ENCODE results near the gene STBD1.

Gene STBD1

DNA sequence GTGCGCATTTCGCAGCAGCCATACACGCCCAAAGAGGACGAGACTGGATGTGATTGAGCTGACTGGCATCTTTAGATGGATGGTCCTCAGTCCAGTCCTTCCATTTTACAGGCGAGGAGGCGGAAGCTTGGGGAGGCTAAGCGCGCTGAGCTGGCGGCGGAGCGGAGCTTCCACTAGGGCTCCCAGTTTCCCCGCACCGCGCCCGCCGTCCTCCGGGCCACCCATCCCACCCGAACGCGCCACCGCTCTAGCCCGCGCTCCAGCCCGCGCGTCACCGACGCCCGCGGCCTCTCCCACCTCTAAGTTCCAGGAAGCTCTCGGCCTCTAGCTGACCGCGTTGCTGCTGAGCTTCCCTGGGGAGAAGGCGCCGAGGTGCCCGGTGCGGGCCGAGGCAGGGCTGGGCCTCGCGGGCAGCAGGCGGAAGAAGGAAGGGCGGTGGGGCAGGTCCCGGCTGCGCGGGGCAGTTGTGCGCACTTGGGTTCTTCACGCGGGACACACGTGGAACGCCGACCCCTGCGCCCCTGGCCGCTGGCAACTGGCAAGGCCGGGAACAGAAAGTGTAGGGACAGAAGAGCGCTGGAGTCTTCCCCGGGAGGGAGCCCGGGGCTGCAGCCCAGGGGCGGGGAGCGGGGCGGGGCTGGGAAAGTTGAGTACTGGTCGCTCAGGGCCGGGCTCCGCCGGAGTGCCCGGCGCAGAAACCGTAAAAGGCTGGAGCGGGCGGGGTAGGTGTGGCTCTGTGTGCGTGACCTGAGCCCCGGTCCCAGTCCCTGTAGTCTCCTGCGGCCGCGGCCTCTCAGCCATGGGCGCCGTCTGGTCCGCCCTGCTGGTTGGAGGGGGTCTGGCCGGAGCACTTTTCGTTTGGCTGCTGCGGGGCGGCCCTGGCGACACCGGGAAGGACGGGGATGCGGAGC, at the start of gene STBD1:
STBD1 (plus strand) TSS at position 763 of the 911 bp plus-strand sequence; CDS start at position 800, 37 bp downstream.
- Histone ChIP-seq H3K9me3 (ENCODE audit: control insufficient read depth in 5 of 5, low read length in 5 of 5) (no peaks in the 10 kb centered on the region), H3K27ac (ENCODE audit: low read depth, low read length) (peak within 1 kb of the TSS; percentile 90), H3K9ac (ENCODE audit: low read length in 5 of 5) (peak within 1 kb of the TSS; percentile 83 to 91 (median 87)), H3K4me3 (ENCODE audit: low read depth in 1 of 5, low read length in 5 of 5) (peak within 1 kb of the TSS; percentile 79 to 93 (median 90)), H3K4me1 (ENCODE audit: control insufficient read depth in 5 of 5, insufficient read depth in 5 of 5, low read length in 5 of 5) (peaks cover 2 to 75% (median 55%) of the 10 kb centered on the region in 5 donors), H3K27me3 (ENCODE audit: control insufficient read depth in 5 of 5, insufficient read depth in 4 of 5, low read length in 5 of 5) (no peaks in the 10 kb centered on the region), H3K36me3 (ENCODE audit: control insufficient read depth in 5 of 5, insufficient read depth in 5 of 5, low read length in 5 of 5) (peaks cover 4 to 16% (median 10%) of the 10 kb centered on the region in 5 donors)

DNA sequence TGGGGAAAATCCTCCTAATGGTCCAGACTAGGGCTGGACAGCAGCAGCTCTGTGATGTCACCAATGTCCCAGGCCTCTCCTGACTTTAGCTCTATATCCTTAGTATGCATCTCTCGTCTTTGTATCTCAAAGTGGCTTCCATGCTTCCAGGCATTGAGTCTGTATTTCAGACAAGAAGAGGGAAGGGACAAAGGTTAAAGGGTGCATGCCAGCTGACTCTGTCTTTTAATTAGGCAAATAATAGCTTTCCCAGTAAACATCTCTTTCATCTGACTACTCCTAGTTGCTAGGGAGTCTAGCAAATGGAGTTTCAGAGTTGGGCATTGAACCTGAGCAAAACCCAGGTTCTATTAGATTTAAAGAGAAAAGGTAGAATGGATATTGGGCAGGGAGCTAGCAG, 49.6 kb upstream of the STBD1 start:
- H3K27ac ChIP-seq (ENCODE audit: low read depth, low read length) = no peak overlapping the region
- H3K4me3 ChIP-seq (ENCODE audit: low read depth in 1 of 5, low read length in 5 of 5) = no peak overlapping the region
- no peak overlapping the region for H3K9ac ChIP-seq (ENCODE audit: low read length in 5 of 5)
- peaks cover 0 to 7% (median 0%) of the 10 kb centered on the region in 5 donors for H3K27me3 ChIP-seq (ENCODE audit: control insufficient read depth in 5 of 5, insufficient read depth in 4 of 5, low read length in 5 of 5)
- no peaks in the 10 kb centered on the region for H3K9me3 ChIP-seq (ENCODE audit: control insufficient read depth in 5 of 5, low read length in 5 of 5)
- peaks cover under 1 to 19% (median 4%) of the 10 kb centered on the region in 5 donors for H3K4me1 ChIP-seq (ENCODE audit: control insufficient read depth in 5 of 5, insufficient read depth in 5 of 5, low read length in 5 of 5)
- H3K36me3 ChIP-seq (ENCODE audit: control insufficient read depth in 5 of 5, insufficient read depth in 5 of 5, low read length in 5 of 5) = no peaks in the 10 kb centered on the region

DNA sequence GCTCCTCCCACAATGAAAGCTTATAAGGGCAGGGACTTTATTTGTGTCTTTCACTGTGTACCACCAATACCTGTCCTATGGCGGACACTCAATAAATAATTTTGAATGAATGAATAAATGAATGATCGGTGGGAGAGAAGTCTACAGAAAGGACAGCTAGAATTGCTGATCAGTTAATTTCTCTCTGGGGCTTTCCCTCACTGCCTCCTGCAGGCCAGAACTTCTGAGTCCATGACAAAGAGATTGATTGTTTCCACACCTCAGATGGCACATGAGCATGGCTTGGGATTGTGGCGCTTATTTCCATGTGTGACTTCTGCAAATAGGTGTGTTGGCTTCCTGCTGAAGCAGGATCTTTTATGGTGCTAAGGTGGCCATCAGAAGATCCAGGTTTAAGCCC, 48.7 kb upstream of the STBD1 start:
- no peaks in the 10 kb centered on the region for H3K36me3 ChIP-seq (ENCODE audit: control insufficient read depth in 5 of 5, insufficient read depth in 5 of 5, low read length in 5 of 5)
- H3K27ac ChIP-seq (ENCODE audit: low read depth, low read length) = no peak overlapping the region
- no peaks in the 10 kb centered on the region for H3K9me3 ChIP-seq (ENCODE audit: control insufficient read depth in 5 of 5, low read length in 5 of 5)
- peaks cover 0 to 11% (median 0%) of the 10 kb centered on the region in 5 donors for H3K4me1 ChIP-seq (ENCODE audit: control insufficient read depth in 5 of 5, insufficient read depth in 5 of 5, low read length in 5 of 5)
- H3K9ac ChIP-seq (ENCODE audit: low read length in 5 of 5) = no peak overlapping the region
- H3K27me3 ChIP-seq (ENCODE audit: control insufficient read depth in 5 of 5, insufficient read depth in 4 of 5, low read length in 5 of 5) = no peaks in the 10 kb centered on the region
- no peak overlapping the region for H3K4me3 ChIP-seq (ENCODE audit: low read depth in 1 of 5, low read length in 5 of 5)

DNA sequence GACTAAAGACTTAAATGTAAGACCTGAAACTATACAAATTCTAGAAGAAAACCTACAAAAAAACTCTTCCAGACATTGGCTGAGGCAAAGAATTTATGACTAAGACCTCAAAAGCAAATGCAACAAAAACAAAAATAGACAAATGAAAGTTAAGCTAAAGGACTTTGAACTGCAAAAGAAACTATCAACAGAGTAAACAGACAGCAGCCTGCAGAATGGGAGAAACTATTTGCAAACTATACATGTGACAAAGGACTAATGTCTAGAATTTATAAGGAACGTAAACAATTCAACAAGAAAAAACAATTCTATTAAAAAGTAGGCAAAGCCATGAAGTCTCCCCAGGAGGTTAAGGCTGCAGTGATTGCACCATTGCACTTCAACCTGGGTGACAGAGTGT, 46.0 kb upstream of the STBD1 start:
- Histone ChIP-seq H3K27ac (ENCODE audit: low read depth, low read length) (no peak overlapping the region), H3K36me3 (ENCODE audit: control insufficient read depth in 5 of 5, insufficient read depth in 5 of 5, low read length in 5 of 5) (peaks cover 0 to 14% (median 9%) of the 10 kb centered on the region in 5 donors), H3K9me3 (ENCODE audit: control insufficient read depth in 5 of 5, low read length in 5 of 5) (no peaks in the 10 kb centered on the region), H3K27me3 (ENCODE audit: control insufficient read depth in 5 of 5, insufficient read depth in 4 of 5, low read length in 5 of 5) (no peaks in the 10 kb centered on the region), H3K4me1 (ENCODE audit: control insufficient read depth in 5 of 5, insufficient read depth in 5 of 5, low read length in 5 of 5) (no peaks in the 10 kb centered on the region), H3K4me3 (ENCODE audit: low read depth in 1 of 5, low read length in 5 of 5) (no peak overlapping the region), H3K9ac (ENCODE audit: low read length in 5 of 5) (no peak overlapping the region)

DNA sequence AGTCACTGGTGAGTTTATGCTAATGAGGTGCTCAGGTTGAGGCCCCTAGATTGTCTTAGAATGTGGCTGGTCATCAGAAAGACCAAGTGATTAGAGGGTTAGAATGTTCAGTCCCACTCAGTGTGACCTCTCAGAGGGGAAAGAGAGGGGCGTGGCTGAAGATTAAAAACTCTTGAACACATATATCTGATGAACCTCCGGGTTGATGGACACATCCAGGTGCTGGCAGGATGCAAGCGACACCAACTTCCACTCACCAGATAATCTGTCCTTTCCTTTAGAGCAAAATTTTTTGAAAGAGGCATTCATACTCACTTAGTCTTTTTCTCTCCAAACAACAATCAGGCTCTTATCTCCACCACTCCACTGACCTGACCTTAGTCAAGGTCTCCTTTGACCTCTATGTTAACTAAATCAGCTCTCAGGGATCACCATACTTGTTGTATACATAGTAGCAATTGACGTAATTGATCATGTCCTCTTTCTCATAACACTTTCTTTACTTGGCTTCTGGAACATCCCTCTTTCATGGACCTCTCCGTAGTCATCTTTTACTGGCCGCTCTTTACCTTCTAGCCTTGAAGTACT, 40.8 kb upstream of the STBD1 start:
- no peaks in the 10 kb centered on the region for H3K27me3 ChIP-seq (ENCODE audit: control insufficient read depth in 5 of 5, insufficient read depth in 4 of 5, low read length in 5 of 5)
- no peak overlapping the region for H3K9ac ChIP-seq (ENCODE audit: low read length in 5 of 5)
- peaks cover 0 to 8% (median 0%) of the 10 kb centered on the region in 5 donors for H3K4me1 ChIP-seq (ENCODE audit: control insufficient read depth in 5 of 5, insufficient read depth in 5 of 5, low read length in 5 of 5)
- H3K4me3 ChIP-seq (ENCODE audit: low read depth in 1 of 5, low read length in 5 of 5) = no peak overlapping the region
- H3K27ac ChIP-seq (ENCODE audit: low read depth, low read length) = peak overlapping the region; percentile 3
- H3K36me3 ChIP-seq (ENCODE audit: control insufficient read depth in 5 of 5, insufficient read depth in 5 of 5, low read length in 5 of 5) = peaks cover 0 to 22% (median 10%) of the 10 kb centered on the region in 5 donors
- H3K9me3 ChIP-seq (ENCODE audit: control insufficient read depth in 5 of 5, low read length in 5 of 5) = no peaks in the 10 kb centered on the region

DNA sequence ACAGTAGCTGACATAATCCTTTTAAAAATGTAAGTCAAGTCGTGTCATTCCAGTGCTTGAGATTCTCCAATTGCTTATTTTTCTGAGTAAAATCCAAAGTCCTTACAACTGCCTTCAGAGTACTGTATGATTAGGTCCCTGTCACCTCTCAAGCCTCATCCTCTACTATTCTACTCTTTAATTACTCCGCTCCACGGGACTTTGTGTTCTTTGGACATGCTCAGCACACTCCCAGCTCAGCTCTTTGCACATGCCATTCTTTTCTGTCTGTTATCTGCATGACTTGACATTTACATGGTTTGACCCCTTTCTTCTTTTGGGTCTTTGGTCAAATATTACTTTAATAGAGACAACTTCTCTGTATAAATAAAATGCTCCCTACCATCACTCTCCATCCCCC, 39.9 kb upstream of the STBD1 start:
- Histone ChIP-seq H3K9ac (ENCODE audit: low read length in 5 of 5) (no peak overlapping the region), H3K36me3 (ENCODE audit: control insufficient read depth in 5 of 5, insufficient read depth in 5 of 5, low read length in 5 of 5) (peaks cover 0 to 22% (median 10%) of the 10 kb centered on the region in 5 donors), H3K4me1 (ENCODE audit: control insufficient read depth in 5 of 5, insufficient read depth in 5 of 5, low read length in 5 of 5) (peaks cover 0 to 8% (median 0%) of the 10 kb centered on the region in 5 donors), H3K4me3 (ENCODE audit: low read depth in 1 of 5, low read length in 5 of 5) (no peak overlapping the region), H3K27ac (ENCODE audit: low read depth, low read length) (peak overlapping the region; percentile 32), H3K9me3 (ENCODE audit: control insufficient read depth in 5 of 5, low read length in 5 of 5) (no peaks in the 10 kb centered on the region), H3K27me3 (ENCODE audit: control insufficient read depth in 5 of 5, insufficient read depth in 4 of 5, low read length in 5 of 5) (no peaks in the 10 kb centered on the region)

DNA sequence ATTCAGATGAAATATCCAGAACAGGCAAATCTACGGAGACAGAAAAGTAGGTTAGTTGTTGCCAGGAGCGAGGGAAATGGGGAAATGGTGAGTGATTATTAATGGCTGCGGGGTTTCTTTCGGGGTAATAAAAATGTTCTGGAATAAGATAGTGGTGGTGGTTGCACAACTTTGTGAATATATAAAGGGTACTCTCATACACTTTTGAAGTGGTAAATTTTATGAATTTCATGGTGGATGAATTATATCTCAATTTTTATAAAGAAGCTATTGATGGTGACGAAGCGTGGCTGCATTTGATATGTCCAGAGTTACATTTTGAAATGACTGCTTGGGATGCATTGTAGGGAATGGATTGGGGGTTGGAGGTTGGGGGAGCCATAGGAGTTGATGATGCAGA, 38.7 kb upstream of the STBD1 start:
- Histone ChIP-seq H3K4me3 (ENCODE audit: low read depth in 1 of 5, low read length in 5 of 5) (no peak overlapping the region), H3K4me1 (ENCODE audit: control insufficient read depth in 5 of 5, insufficient read depth in 5 of 5, low read length in 5 of 5) (peaks cover 0 to 13% (median 0%) of the 10 kb centered on the region in 5 donors), H3K9me3 (ENCODE audit: control insufficient read depth in 5 of 5, low read length in 5 of 5) (no peaks in the 10 kb centered on the region), H3K27ac (ENCODE audit: low read depth, low read length) (no peak overlapping the region), H3K27me3 (ENCODE audit: control insufficient read depth in 5 of 5, insufficient read depth in 4 of 5, low read length in 5 of 5) (no peaks in the 10 kb centered on the region), H3K36me3 (ENCODE audit: control insufficient read depth in 5 of 5, insufficient read depth in 5 of 5, low read length in 5 of 5) (peaks cover 0 to 22% (median 10%) of the 10 kb centered on the region in 5 donors), H3K9ac (ENCODE audit: low read length in 5 of 5) (no peak overlapping the region)

DNA sequence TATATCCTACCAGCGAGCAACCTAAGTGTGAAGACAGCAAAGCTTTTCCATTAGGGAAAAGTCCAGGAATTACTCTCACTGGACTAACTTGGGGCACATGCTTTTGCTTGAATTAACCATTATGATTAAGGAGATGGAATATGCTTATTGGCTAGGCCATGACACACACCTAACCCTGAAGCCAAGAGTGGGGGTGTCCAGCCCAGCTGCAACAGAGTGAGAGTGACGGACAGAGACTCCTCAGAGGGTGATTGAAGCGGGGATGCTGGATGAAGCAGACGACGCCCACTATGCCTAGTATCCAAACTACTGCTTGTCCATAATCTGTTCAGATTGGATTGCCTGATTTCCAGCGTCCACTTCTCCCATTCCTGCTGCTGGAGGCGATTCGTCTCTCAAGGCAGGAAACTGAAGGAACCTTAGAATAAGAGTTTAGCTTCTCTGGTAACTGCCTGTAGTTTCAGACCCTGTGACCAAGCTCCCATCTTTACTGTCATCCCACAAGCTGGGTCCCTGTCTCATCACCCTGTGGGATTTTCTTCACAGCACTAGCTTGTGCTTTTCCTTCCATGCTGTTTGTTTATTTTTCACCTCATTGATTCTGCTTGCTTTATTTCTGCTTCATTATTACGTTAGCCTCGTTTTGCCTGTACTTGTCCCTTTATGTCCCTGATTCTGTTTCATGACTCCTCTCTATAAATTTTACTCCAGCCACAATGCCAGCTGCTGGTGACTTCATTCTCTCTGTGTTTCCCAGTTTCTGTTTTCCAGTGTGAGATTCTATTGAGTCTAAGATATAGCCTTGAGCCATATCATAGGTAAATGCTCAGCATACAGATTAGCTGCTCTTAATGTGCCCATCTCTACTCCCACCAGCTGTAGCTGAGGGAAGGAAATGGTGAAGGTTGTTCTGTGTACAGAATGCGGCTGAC, 36.0 kb upstream of the STBD1 start:
- Histone ChIP-seq H3K4me3 (ENCODE audit: low read depth in 1 of 5, low read length in 5 of 5) (no peak overlapping the region), H3K36me3 (ENCODE audit: control insufficient read depth in 5 of 5, insufficient read depth in 5 of 5, low read length in 5 of 5) (peaks cover 0 to 8% (median 3%) of the 10 kb centered on the region in 5 donors), H3K27me3 (ENCODE audit: control insufficient read depth in 5 of 5, insufficient read depth in 4 of 5, low read length in 5 of 5) (no peaks in the 10 kb centered on the region), H3K9ac (ENCODE audit: low read length in 5 of 5) (no peak overlapping the region), H3K27ac (ENCODE audit: low read depth, low read length) (no peak overlapping the region), H3K9me3 (ENCODE audit: control insufficient read depth in 5 of 5, low read length in 5 of 5) (no peaks in the 10 kb centered on the region), H3K4me1 (ENCODE audit: control insufficient read depth in 5 of 5, insufficient read depth in 5 of 5, low read length in 5 of 5) (peaks cover 0 to 27% (median under 1%) of the 10 kb centered on the region in 5 donors)

DNA sequence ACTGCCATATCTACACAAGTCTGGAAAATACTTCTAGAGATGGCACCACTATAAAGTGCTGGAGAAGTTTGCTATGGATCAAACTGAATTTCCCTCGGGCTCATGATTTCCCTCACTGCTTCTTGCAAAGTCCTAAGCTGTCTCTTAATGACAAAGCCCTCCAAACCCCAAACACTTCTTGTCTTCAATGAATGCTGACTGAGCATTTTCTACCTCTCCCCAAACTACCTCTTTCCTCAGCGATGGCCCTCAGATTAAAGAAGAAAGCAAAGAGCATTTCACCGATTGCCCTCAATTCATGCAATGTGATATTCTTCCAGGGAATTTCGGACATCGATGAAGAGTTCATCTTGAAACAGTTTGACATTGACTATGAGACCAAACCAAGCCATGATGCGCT, 35.3 kb upstream of the STBD1 start:
- H3K4me3 ChIP-seq (ENCODE audit: low read depth in 1 of 5, low read length in 5 of 5) = no peak overlapping the region
- no peak overlapping the region for H3K27ac ChIP-seq (ENCODE audit: low read depth, low read length)
- no peaks in the 10 kb centered on the region for H3K9me3 ChIP-seq (ENCODE audit: control insufficient read depth in 5 of 5, low read length in 5 of 5)

More for the DNA sequence above, 35.3 kb upstream of the STBD1 start:
- Histone ChIP-seq H3K27me3 (ENCODE audit: control insufficient read depth in 5 of 5, insufficient read depth in 4 of 5, low read length in 5 of 5) (no peaks in the 10 kb centered on the region), H3K36me3 (ENCODE audit: control insufficient read depth in 5 of 5, insufficient read depth in 5 of 5, low read length in 5 of 5) (peaks cover 0 to 4% (median 0%) of the 10 kb centered on the region in 5 donors), H3K4me1 (ENCODE audit: control insufficient read depth in 5 of 5, insufficient read depth in 5 of 5, low read length in 5 of 5) (peaks cover 0 to 32% (median 4%) of the 10 kb centered on the region in 5 donors), H3K9ac (ENCODE audit: low read length in 5 of 5) (no peak overlapping the region)

Data from subcutaneous abdominal adipose tissue (tissue), 5 donors.